HG03520 (cell line): ENCODE results near the gene CYP4F22.
"Not testable (repeated sequence)": the region's sequence is repeated elsewhere in the genome, so short reads cannot be mapped to it uniquely, and the experiment has no call there.

ENCODE experiments used
- ATAC-seq: cut with Tn5 transposase; IDR thresholded peaks from one replicate; pipeline ENCODE4 v1.9.1; 2021; ENCODE audit warnings: mild to moderate bottlenecking, moderate library complexity; ENCODE audit not compliant: unreplicated experiment

Gene CYP4F22

DNA sequence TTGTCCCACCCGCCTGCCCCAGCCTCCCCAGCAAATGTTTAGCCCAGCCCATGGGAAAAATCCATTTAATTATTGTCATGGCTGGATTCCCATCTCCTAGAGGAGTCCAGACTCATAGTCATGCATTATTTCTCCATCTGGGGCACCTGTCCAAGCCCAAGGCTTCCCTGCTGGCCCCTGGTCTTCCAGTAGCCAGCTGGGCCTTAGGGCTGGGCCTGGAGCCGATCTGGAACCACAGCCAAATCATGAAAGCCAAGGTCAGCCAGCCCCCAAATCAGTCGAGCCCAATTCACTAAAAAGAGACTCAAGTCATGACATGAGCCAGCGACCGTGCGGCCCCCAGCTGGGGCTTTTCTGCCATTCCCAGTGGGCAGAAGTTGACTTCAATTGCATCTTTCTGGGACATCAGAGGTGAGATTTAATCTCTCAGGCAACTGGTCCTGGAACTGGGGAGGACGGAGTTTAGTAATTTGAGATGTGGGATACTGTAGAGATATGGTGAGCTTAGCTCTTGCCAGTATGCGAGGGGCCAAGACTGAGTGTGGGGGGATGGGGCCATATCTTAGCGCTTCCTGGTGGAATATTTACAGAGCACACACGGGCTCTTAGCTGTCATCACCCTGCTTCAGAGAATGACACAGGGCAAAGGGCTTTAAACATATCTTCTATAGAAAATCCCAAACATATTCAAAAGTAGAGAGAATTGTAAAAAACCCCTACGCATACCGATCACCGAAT lies 19.7 kb upstream of the CYP4F22 start:
- no peak for ATAC-seq

DNA sequence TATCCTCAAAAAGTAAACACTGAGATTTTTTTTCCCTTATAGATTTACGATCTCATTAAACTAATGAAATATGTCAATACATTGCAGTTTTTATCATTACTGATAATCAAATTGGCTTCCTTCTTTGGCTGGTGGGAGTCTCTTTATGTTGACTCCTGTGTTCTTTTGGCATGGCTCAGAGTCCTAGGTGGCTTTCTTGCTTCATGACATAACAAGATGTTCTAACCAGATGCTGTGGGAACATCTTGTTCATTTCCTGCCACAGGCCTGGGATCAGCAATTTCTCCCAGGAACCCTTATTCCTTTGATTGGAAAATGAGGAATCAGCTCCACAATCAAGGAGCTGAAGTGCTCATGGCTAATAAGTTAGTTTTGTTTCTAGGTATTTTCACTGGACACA lies 13.2 kb upstream of the CYP4F22 start:
- no peak for ATAC-seq

DNA sequence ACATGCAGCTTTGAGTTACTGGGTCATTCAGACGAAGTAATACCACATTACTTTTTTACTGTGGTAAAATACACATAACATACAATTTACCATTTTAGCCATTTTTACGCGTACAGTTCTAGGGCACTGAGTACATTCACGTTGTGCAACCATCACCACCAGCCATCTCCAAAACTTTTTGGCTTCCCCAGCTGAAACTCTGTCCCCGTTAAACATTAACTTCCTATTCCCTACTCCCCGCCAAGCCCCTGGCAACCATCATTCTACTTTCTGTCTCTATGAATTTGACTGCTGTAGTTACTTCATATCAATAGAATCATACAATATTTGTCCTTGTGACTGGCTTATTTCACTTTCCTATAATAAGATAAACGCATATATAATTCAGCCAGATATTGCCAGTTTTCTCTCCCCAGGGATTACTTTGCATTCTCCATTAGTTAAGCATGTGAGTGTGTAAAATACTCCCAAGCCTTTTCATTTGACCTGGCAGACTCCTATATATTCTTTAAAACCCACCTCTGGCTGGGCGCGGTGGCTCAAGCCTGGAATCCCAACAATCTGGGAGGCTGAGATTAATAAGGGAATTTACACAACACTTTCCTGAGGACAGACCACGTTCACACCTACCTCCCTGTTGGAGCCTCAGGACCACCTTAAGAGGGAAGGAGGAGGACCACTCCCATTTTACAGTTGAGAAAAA lies 10.0 kb upstream of the CYP4F22 start:
- ATAC-seq, result no peak

DNA sequence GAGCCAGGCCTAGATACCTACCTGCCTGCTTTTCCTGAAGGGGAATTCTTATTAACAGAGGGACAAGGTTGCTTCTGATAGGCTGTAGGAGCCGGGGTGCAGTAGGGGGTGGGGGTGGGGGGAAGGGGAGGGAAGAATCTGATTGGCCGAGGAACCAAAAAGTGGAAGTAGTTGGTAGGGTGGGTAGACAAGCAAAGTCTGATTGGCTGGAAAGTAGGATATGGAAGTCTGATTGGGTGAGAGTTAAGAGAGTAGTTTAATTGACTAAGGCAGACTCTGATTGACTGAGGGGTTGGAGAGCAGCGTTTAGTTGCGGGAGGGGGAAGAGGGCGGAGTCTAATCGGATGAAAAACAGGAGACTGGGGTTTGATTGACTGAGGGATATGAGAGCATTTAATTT lies 9.4 kb upstream of the CYP4F22 start:
- ATAC-seq, result no peak

DNA sequence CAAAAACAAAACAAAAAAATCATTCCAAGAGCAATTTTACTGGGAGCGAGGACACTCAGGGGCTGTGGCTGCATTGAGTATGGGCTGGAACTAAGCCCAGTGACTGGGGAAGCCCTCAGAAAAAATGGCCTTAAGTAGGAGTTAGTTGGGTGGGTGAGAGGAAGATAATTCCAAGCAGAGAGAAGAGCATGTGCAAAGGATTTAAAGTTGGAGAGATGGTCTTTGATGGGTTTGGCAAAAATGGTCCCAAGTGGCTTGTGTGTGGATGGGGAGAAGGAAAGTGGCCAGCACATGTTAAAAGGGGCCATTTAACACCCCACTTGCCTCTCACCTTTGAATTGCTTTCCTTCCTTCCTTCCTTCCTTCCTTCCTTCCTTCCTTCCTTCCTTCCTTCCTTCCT lies 6.7 kb upstream of the CYP4F22 start:
- ATAC-seq, result no peak

DNA sequence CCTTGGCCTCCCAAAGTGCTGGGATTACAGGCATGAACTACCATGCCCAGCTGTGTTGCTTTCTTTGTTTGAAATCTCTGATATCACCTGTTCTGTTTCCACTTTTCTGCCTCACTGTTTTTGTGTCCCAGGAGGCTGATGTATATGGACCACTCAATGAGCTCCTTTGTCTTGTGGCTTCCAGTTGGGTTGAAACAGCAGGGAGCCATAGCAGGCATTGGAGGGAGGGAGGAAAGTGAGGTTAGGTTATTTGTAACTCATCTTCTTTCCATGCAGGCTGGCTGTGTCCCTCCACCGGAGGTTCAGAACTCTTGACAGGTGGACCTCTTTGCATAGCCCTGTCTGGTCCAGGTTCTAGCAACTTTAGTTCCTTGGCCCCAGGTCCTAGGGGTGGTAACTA lies 6.1 kb upstream of the CYP4F22 start:
- no peak for ATAC-seq

DNA sequence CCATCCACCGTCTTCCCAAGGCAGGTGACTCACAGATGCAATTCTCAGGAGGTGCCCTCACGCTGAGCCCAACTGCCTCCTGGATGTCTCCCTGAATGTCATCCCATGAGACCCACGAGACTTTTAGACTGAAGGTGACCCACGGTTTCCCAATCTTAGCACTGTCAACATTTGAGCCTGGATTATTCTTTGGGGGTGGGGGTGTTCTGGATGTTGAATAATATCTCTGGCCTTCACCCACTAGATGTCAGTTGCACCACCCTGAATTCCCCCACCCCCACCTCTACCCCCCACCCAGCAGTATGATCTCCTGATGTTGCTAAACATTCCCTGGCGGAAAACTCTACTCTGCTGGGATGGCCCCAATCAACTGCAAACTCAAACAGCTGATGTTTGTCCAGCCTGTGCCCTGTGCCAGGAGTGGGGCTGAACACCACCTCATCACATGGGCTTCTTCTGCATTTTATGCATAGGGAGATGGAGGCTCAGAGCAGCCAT lies 2.2 kb upstream of the CYP4F22 start:
- no peak for ATAC-seq

DNA sequence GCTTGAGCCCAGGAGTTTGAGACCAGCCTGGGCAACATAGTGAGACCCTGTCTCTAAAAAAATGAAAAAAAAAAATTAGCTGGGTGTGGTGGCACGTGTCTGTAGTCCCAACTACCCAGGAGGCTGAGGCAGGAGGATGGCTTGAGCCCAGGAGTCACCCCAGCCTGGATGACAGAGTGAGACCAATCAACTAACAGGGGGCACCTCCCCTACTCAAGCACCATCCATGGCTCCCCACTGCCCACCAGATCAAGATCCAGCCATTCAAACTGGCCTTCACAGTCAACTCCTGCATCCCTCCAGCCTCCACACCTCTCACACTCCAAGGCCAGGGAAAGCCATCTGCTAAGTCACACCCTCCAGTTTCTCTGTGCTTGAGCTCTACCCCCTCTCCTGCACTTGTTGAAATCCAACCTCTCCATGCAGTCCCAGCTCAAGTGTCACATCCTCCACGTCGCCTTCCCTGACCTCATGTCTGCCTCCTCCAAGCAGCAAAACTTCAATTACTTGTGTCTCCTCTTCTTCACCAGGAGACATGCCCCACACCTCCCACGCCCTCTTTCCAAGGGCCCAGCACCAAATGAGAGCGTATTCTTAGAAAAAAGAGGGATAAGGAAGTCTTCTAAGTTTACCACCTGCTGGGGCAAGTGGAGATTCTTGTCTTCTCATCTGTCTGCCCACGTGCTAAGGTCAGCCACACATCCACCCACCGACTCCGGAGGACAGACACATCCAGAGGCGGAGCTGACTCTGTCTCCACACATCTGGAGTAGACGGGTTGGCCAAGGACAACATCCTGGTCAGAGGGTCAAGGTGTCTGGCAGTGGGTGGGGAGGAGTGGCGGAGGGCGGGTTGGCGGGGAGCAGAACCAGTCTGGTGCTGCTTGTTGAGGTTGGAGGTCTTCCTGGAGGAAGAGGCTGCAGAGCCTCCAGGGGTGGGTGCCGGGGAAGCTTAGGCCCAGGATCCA lies 974 bp upstream of the CYP4F22 start:
- no peak for ATAC-seq

DNA sequence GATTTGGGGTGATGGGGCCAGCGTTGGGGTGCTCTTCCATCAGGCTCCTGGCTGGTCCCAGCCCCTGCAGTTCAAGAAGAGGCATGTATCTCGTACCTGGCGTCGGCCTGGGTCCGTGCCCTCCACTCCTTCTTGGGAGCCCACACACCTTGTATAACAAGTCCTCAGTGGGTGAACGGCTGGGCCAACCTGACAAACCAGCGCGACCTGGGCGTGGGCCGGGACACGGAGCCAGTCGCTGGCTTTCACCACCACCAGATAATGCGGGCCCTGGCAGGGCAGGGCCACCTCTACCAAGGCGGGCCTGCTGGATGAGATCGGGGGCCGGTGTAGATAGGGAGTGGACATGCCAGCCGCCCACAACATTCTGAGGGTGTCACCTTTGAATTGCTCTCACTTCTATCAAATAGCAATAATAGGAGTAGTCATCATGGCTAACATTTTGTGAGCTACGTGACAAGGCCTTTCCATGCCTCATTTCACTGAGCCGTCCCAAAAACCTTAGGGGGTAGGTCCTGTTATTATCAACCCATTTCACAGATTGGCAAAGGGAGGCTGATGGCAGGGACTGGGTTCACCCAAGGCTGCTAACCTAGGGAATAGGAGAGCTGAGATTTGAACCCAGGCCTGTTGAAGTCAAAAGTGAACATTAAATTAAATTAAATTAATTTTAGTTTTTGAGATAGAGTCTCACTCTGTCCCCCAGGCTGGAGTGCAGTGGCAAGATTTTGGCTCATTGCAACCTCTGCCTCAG lies 3.5 kb downstream of the CYP4F22 start:
- no peak for ATAC-seq

DNA sequence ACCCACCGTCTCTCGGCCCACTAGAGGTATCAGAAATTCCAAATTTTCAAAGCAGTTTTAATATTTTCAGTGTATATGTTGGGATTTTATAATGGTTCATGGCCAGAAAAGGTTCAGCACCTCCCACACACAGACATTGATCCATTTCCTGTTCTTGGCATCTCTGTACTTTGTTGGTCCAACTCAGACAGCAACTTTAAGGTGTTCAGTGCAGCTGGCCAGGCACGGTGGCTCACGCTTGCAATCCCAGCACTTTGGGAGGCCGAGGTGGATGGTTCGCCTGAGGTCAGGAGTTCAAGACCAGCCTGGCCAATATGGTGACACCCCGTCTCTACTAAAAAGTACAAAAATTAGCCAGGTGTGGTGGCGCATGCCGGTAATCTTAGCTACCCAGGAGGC lies 6.9 kb downstream of the CYP4F22 start:
- ATAC-seq, result not testable (repeated sequence)

DNA sequence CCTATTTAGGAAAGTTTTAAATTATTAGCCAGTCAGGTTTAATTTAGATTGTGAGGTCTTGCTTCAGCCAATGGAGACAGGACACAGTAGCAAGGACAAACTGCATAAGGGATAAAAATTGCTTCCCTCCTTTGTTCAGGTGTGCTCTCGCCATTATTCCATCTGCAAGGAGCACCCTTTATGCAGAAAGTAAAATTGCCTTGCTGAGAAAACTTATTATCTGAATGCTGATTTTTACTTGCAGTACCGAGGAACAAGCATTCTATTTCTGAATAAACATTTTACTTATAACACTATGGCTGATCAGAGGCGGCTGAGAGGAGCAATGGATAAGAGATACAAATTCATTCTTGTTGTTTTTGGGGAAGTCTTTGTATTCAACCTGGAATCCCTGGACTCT lies 8.0 kb downstream of the CYP4F22 start:
- no peak for ATAC-seq

DNA sequence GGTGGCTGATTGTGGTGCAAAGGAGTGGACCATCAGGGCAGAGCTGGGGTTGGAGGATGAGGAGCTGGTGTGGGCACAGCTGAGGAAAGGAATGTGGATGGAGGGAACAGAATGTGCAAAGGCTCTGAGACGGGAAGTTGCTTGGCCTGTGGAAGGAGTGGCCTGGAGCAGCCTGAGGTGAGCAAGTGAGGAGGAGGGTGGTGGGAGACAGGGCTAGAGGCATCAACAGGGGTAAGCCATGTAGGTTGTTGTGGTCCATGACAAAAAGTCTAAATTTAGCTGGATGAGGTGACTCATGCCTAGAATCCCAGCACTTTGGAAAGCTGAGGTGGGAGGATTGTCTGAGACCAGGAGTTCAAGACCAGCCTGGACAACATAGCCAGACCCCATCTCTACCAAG lies 9.5 kb downstream of the CYP4F22 start:
- ATAC-seq, result no peak

DNA sequence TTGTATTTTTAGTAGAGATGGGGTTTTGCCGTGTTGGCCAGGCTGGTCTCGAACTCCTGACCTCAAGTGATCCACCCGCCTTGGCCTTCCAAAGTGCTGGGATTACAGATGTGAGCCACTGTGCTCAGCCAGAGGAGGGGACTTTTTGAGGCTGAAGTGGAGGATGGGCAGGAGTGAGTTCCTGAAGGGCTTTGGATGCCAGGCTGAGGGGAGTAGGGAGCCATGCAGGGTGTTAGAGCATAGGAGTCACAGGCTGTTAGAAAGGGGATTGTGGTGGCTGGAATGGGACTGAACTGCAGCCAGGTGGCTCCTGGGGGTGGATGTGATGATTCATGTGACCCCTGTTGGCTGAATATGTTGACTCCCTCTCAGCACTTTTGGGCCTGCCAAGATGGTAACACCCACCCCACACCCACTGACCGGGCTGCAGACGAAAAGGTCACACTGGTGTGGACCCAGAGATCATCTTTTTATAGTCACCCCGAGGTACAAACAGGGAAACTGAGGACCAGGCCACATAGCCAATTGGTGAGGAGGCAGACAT lies 11.2 kb downstream of the CYP4F22 start:
- ATAC-seq, result no peak

DNA sequence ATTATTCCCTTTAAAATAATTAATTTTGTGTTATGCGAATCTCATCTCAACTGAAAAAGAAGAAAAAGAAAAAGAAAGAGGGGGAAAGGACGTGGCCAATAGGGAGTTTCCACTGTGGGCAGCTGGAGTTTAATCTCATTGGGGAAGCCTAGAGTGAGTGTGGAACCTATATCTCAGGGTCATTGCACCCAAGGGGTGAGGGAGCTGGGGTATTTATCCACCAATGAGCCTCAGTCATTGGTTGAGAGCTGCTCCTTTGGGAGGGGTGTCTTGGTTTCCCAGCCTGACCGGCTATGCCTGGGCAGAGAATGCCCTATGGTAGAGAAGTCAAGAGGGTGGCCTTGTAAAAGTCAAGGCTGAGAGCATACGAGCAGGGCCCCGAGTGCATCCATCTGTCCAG lies 16.5 kb downstream of the CYP4F22 start:
- ATAC-seq, result no peak

DNA sequence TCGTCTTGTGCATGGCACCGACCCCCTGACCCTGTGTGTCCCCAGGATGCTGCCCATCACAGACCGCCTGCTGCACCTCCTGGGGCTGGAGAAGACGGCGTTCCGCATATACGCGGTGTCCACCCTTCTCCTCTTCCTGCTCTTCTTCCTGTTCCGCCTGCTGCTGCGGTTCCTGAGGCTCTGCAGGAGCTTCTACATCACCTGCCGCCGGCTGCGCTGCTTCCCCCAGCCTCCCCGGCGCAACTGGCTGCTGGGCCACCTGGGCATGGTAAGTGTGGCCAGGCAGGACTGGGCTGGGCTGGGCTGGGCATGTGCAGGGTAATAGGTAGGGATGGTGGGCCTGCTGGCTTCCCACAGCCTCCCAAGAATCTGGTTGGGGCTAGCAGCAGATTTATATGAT lies 17.0 kb downstream of the CYP4F22 start:
- ATAC-seq, result no peak

DNA sequence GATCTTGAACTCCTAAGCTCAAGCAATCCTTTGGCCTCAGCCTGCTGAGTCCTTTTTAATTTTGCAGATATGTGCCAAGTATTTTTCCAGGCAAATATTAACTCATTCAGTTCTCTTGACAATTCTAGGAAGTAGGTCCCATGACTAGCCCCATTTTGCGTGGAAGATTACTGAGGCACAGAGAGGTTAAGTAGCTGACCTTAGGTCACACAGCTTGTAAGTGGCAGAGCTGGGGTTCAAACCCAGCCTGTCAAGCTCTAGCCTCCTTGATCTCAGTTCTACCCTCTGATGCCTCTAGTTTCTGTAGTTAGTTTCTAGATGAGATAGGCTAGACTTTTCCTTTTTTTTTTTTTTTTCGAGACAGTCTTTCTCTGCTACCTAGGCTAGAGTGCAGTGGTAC lies 18.1 kb downstream of the CYP4F22 start:
- ATAC-seq, result no peak

DNA sequence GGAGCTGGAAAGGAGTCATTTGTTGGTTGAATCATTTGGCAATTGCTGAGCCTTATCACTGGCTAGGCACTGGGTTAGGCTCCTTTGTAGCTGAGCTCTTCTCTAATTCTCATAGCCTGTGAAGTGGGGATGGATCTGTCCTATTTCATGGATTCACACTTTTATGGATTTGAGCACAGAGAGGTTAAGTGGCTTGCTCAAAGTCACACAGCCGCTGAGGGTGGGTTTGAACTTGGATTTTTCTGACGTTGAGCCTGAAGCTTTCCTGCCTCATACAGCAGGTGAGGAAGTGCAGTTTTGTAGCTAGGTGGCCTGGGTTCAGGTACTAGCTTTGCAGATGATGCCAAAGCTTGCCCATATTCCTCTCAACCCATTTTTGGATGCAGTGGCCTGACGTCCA lies 19.4 kb downstream of the CYP4F22 start:
- no peak for ATAC-seq

DNA sequence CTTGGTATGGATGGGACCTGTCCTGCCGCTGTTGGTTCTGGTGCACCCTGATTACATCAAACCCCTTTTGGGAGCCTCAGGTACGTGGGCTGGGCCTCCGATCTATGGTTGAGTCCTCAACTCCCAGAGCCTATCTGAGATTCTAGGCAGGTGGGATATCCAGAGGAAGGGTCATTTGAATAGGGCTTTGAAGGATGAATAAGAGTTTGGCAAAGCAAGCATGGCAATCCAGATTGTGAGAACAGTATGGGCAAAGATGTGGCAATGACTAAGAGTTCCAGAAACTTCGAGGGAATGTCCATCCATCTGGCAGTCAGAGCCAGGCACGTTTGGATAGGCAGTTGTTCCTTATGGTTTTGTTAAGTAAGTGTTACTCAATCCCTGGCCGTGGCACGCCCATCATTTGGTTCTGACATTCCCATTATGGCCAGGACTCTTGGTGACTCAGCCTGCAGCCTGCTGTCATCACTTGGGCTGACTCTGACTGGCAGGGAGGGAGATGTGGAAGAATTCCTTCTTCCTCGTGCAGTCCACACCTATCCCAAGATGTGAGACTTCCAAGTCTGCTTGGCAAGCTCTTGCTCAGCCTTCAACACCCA lies 21.5 kb downstream of the CYP4F22 start:
- ATAC-seq, result no peak

DNA sequence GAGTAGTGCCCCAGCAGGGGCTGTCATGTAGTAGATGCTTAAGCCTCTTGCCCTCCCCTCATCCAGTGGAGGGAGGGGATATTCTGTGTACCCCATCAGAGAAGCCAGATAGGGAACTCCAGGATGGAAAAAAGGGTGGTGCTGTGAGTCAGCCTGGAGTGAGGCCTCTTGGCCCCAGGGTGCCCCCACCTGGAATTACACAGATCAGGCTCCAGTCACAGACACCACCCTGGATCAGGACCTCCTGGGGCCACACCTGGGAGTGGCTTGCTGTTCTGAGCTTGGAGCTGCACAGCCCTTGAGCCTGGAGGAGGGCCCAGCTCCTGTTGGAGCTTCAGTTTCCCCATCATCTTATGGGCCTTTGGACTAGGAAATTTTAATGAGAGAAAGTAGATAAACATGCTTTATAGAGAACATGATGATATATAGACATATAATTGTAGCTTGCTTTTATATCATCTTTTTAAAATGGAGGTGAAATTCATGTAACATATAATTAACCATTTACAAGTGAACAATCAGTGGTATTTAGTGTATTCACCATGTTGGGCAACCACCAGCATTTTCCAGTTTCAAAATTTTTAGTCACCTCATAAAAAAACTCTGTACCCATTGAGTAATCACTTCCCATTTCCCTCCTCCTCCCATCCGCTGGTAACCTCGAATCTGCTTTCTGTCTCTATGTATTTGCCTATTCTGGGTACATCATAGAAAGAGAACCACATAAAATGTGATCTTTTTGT lies 24.6 kb downstream of the CYP4F22 start:
- ATAC-seq, result no peak
